ENCODE results near the gene MAF. TPM values are rescaled to one million over a fixed set of nuclear protein-coding genes. Genes with fewer than 3 reads are reported as not detected.

The MAF gene
- total and polyA plus RNA-seq, 9 of the 15 experiments (the other 6 are each of a cell fraction or from before 2014, with no cell fraction given): 0.01 to 0.18 TPM; not detected in 7

GRCh38 chr16:79602628-79603014 lies 2.1 kb upstream of the MAF start:
- Histone ChIP-seq H3K27me3 (ENCODE audit: control insufficient read depth in 2 of 2, insufficient read depth in 2 of 2, low read length in 2 of 2) (peaks cover 13 to 19% of the 10 kb centered on the region in 2 experiments), H3K9ac (ENCODE audit: insufficient read depth in 1 of 2, low read depth in 2 of 2, low read length in 2 of 2) (no peak overlapping the region), H3K36me3 (ENCODE audit: control insufficient read depth, insufficient read depth, low read length) (no peaks in the 10 kb centered on the region), H3K9me3 (replicated peaks; ENCODE audit: control insufficient read depth, insufficient read depth, low read depth, low read length) (no peaks in the 10 kb centered on the region), H3K27ac (ENCODE audit: extremely low read depth, low read depth, low read length) (no peak overlapping the region), H3K4me1 (replicated peaks in 1 of 2; ENCODE audit: control insufficient read depth in 2 of 2, insufficient read depth in 2 of 2, low read length in 2 of 2) (peaks cover 0 to 27% of the 10 kb centered on the region in 2 experiments; a peak in 3 of 5 replicates), H4K20me1 (replicated peaks; ENCODE audit: control insufficient read depth, insufficient read depth, low read length) (no peaks in the 10 kb centered on the region), H3K4me2 (ENCODE audit: insufficient read depth, low read length) (no peak overlapping the region), H3K4me3 (no peak overlapping the region), H3K79me2 (ENCODE audit: control insufficient read depth, insufficient read depth, low read length) (no peaks in the 10 kb centered on the region), H3K9me1 (ENCODE audit: control insufficient read depth, insufficient read depth, low read length) (no peaks in the 10 kb centered on the region), H2AFZ (ENCODE audit: low read depth, low read length) (peak overlapping the region; percentile 19; the same call in 1 of the 2 replicates)
- intact Hi-C loops (cut with micrococcal nuclease) (loop anchor here (2.0 to 5.0 kb wide), 2 partner anchors 895 to 1100 kb away; no protein-coding TSS in a partner anchor), in situ Hi-C loops (cut with MboI) (no loop called here)
- no TSS peak for BruUV-seq (replicated peaks)
- ChIA-PET CTCF (ENCODE audit: low intra/inter-chr PET ratio) (interaction anchor here (0.6 kb wide), 1 partner anchor 696 kb away, joined by 4 read pairs; no protein-coding TSS in a partner anchor), POLR2A (interaction anchor here (0.7 kb wide), 1 partner anchor 854 kb away, joined by 3 read pairs; no protein-coding TSS in a partner anchor)
- ATAC-seq (no peak), DNase-seq (ENCODE audit: extremely low read depth in 1 of 4, low spot score in 3 of 4) (no peak), FAIRE-seq (no peak)
- under 1% methylated on average over 5 of the region's 5 CpGs for WGBS (ENCODE audit: insufficient coverage, low coverage, missing lambda C conversion rate)
- no peak for TF ChIP-seq TCF3 (CRISPR knock-in tag; IDR thresholded peaks at IDR 0.05)
- TF ChIP-seq POLR2B (IDR thresholded peaks at IDR 0.05; ENCODE audit: low read depth, partially characterized antibody): no peak
- no peak for TF ChIP-seq NRF1 (conservative IDR thresholded peaks at IDR 0.05 in 1 of 2, IDR thresholded peaks at IDR 0.05 in 1 of 2)
- TF ChIP-seq ZNF707 (CRISPR knock-in tag; conservative IDR thresholded peaks at IDR 0.05): no peak
- TF ChIP-seq E2F5 (CRISPR knock-in tag; IDR thresholded peaks at IDR 0.05): no peak
- no peak for TF ChIP-seq CBX3 (IDR thresholded peaks at IDR 0.05; ENCODE audit: borderline replicate concordance in 1 of 2, low read length in 2 of 2)
- no peak for TF ChIP-seq HEY1 (CRISPR knock-in tag; IDR thresholded peaks at IDR 0.05; ENCODE audit: borderline replicate concordance)
- no peak for TF ChIP-seq HDAC3 (IDR thresholded peaks at IDR 0.05; ENCODE audit: borderline replicate concordance, partially characterized antibody)
- no peak for TF ChIP-seq CEBPZ (IDR thresholded peaks at IDR 0.05; ENCODE audit: borderline replicate concordance, low read depth, low read length)
- TF ChIP-seq SMAD3 (CRISPR knock-in tag; conservative IDR thresholded peaks at IDR 0.05): no peak
- TF ChIP-seq BHLHE40 (IDR thresholded peaks at IDR 0.05; ENCODE audit: low read length): no peak
- no peak for TF ChIP-seq MAZ (CRISPR knock-in tag; conservative IDR thresholded peaks at IDR 0.05 in 1 of 2, IDR thresholded peaks at IDR 0.05 in 1 of 2)
